SK-N-SH (cell line): Measurements from ENCODE around the gene MLX. TPM values are rescaled to one million over a fixed set of nuclear protein-coding genes. Genes with fewer than 3 reads are reported as not detected.

Experiments used
- CTCF ChIA-PET: fragments of 300-600, 350-600 bp; formaldehyde crosslinking; extraction: SDS; loops from one replicate; lab custom pipeline; 2021; lab: Yijun Ruan, JAX
- POLR2A ChIA-PET: fragments of 350-600 bp; sonication (Branson Sonifier 250); formaldehyde crosslinking; extraction: SDS; loops from one replicate; lab custom pipeline; 2020; ENCODE audit warnings: antibody characterized with exemption, inconsistent platforms; lab: Yijun Ruan, JAX
- DNase-seq: peaks from one replicate; pipeline ENCODE4 v3.0.0; 2012
- H2AFZ ChIP-seq: fragments of 200-600 bp; sonication (generic); 2 replicates; pipeline ENCODE4 v1.8.1; 2016; ENCODE audit warnings: antibody characterized with exemption, mild to moderate bottlenecking, low read depth
- H3F3A ChIP-seq: fragments of 200-600 bp; sonication (generic); replicated peaks from 2 replicates; pipeline ENCODE3; 2016; ENCODE audit warnings: antibody characterized with exemption, mild to moderate bottlenecking; ENCODE audit not compliant: insufficient read depth
- H3K27ac ChIP-seq, 2 experiments: fragments of 200-500 bp in 1 of 2; fragments of 200-600 bp in 1 of 2; sonication (Bioruptor generic) in 1 of 2; sonication (generic), shearing (Covaris generic) in 1 of 2; 2 replicates each; pipeline versions ENCODE4 v1.5.1 to v1.6.1; 2014 to 2016; ENCODE audit warnings: low read depth in 2 of 2, inconsistent platforms in 1 of 2, low read length in 1 of 2, mild to moderate bottlenecking in 1 of 2, mixed read lengths in 1 of 2
- H3K27me3 ChIP-seq: fragments of 200-600 bp; sonication (generic), shearing (Covaris generic); 2 replicates; pipeline ENCODE4 v1.6.1; 2016; ENCODE audit warnings: mixed run types; ENCODE audit not compliant: insufficient read depth
- H3K36me3 ChIP-seq, 2 experiments: fragments of 200-500 bp in 1 of 2; fragments of 200-600 bp in 1 of 2; sonication (Bioruptor generic) in 1 of 2; sonication (generic) in 1 of 2; replicated peaks in 1 of 2; 2 replicates each; pipeline versions ENCODE3 to v1.5.1; 2014 to 2016; ENCODE audit warnings: low read length in 1 of 2, mild to moderate bottlenecking in 1 of 2; ENCODE audit not compliant: insufficient read depth in 2 of 2, control insufficient read depth in 1 of 2
- H3K4me1 ChIP-seq, 2 experiments: fragments of 200-500 bp in 1 of 2; fragments of 200-600 bp in 1 of 2; sonication (Bioruptor generic) in 1 of 2; sonication (generic), shearing (Covaris generic) in 1 of 2; 2 replicates each; pipeline versions ENCODE4 v1.5.1 to v1.6.1; 2014 to 2016; ENCODE audit warnings: low read depth in 1 of 2, low read length in 1 of 2, mixed run types in 1 of 2; ENCODE audit not compliant: insufficient read depth in 2 of 2, control insufficient read depth in 1 of 2
- H3K4me2 ChIP-seq: fragments of 200-600 bp; sonication (generic), shearing (Covaris generic); 2 replicates; pipeline ENCODE4 v1.6.1; 2017; ENCODE audit warnings: mixed run types
- H3K4me3 ChIP-seq, 2 experiments: fragments of 200-500 bp in 1 of 2; fragments of 200-600 bp in 1 of 2; sonication (Bioruptor generic) in 1 of 2; sonication (generic), shearing (Covaris generic) in 1 of 2; 2 replicates each; pipeline versions ENCODE4 v1.5.1 to v1.8.1; 2014 to 2016; ENCODE audit warnings: low read depth in 2 of 2, inconsistent platforms in 1 of 2, low read length in 1 of 2, mild to moderate bottlenecking in 1 of 2, mixed read lengths in 1 of 2, moderate library complexity in 1 of 2
- H3K79me2 ChIP-seq: fragments of 200-600 bp; sonication (generic); 2 replicates; pipeline ENCODE4 v1.8.1; 2017; ENCODE audit warnings: mild to moderate bottlenecking; ENCODE audit not compliant: insufficient read depth
- H3K9ac ChIP-seq: fragments of 200-600 bp; sonication (generic); 2 replicates; pipeline ENCODE4 v1.6.1; 2017; ENCODE audit warnings: mixed run types
- H3K9me2 ChIP-seq: fragments of 200-600 bp; sonication (generic); 2 replicates; pipeline ENCODE4 v1.6.1; 2017; ENCODE audit warnings: mixed run types
- H3K9me3 ChIP-seq: fragments of 200-600 bp; sonication (generic); 2 replicates; pipeline ENCODE4 v1.6.1; 2017; ENCODE audit warnings: mixed run types, mild to moderate bottlenecking, moderate library complexity
- H4K20me1 ChIP-seq: fragments of 200-600 bp; sonication (generic); 2 replicates; pipeline ENCODE4 v1.6.1; 2017; ENCODE audit warnings: mild to moderate bottlenecking, mixed run types; ENCODE audit not compliant: insufficient read depth
- CHD2 ChIP-seq: fragments of 150-350 bp; IDR thresholded peaks from 2 replicates; pipeline ENCODE4 v1.6.1; 2018; ENCODE audit warnings: low read length; ENCODE audit not compliant: partially characterized antibody
- ELF1 ChIP-seq: IDR thresholded peaks from 2 replicates; pipeline ENCODE4 v1.4.0; 2012
- EP300 ChIP-seq, 2 experiments: IDR thresholded peaks; 2 replicates each; pipeline versions ENCODE4 v1.4.0 to v1.6.1; 2012; ENCODE audit warnings: borderline replicate concordance in 1 of 2, low read depth in 1 of 2, low read length in 1 of 2
- EZH2phosphoT487 ChIP-seq: fragments of 200-600 bp; sonication (generic); IDR thresholded peaks from 2 replicates; pipeline ENCODE4 v1.6.1; 2017; ENCODE audit warnings: low read depth, mixed run types, mild to moderate bottlenecking, antibody characterized with exemption, moderate library complexity, borderline replicate concordance
- FOSL2 ChIP-seq: IDR thresholded peaks from 2 replicates; pipeline ENCODE4 v1.4.0; 2012; ENCODE audit warnings: low read depth, mild to moderate bottlenecking, moderate library complexity, borderline replicate concordance
- FOXM1 ChIP-seq: IDR thresholded peaks from 2 replicates; pipeline ENCODE4 v1.4.0; 2012; ENCODE audit warnings: low read depth, mild to moderate bottlenecking
- GABPA ChIP-seq: IDR thresholded peaks from 2 replicates; pipeline ENCODE4 v1.4.0; 2012; ENCODE audit warnings: low read depth, mild to moderate bottlenecking
- GATA2 ChIP-seq: sonication (generic); formaldehyde crosslinking; IDR thresholded peaks from 2 replicates; pipeline ENCODE4 v1.5.0; 2020; ENCODE audit warnings: mild to moderate bottlenecking, missing genetic modification reagents
- IRF3 ChIP-seq: fragments of 150-350 bp; IDR thresholded peaks from 2 replicates; pipeline ENCODE4 v1.6.1; 2016; ENCODE audit warnings: mild to moderate bottlenecking, low read depth, low read length
- MAX ChIP-seq: IDR thresholded peaks from 2 replicates; pipeline ENCODE4 v1.4.0; 2012; ENCODE audit warnings: low read depth
- MEF2A ChIP-seq: IDR thresholded peaks from 2 replicates; pipeline ENCODE4 v1.4.0; 2012; ENCODE audit warnings: low read depth, borderline replicate concordance
- MXI1 ChIP-seq: IDR thresholded peaks from 2 replicates; pipeline ENCODE4 v1.6.1; 2012; ENCODE audit warnings: mild to moderate bottlenecking, low read depth, low read length, improper control_type of control experiment
- NFIC ChIP-seq: IDR thresholded peaks from 2 replicates; pipeline ENCODE4 v1.4.0; 2012; ENCODE audit warnings: borderline replicate concordance
- PBX3 ChIP-seq: IDR thresholded peaks from 2 replicates; pipeline ENCODE4; 2012
- RAD21 ChIP-seq: IDR thresholded peaks from 2 replicates; pipeline ENCODE4 v1.6.1; 2012; ENCODE audit warnings: mild to moderate bottlenecking, low read length
- RCOR1 ChIP-seq: fragments of 150-350 bp; IDR thresholded peaks from 2 replicates; pipeline ENCODE4 v1.6.1; 2017; ENCODE audit warnings: antibody characterized with exemption, low read length
- REST ChIP-seq: IDR thresholded peaks from 2 replicates; pipeline ENCODE4 v1.6.1; 2012; ENCODE audit warnings: mild to moderate bottlenecking, low read depth, low read length, moderate library complexity
- RXRA ChIP-seq: IDR thresholded peaks from 2 replicates; pipeline ENCODE4 v1.4.0; 2012; ENCODE audit warnings: low read depth, mild to moderate bottlenecking, borderline replicate concordance
- SMC3 ChIP-seq: IDR thresholded peaks from 2 replicates; pipeline ENCODE4 v1.6.1; 2012; ENCODE audit warnings: low read depth, low read length, improper control_type of control experiment
- USF1 ChIP-seq: IDR thresholded peaks from 2 replicates; pipeline ENCODE4 v1.4.0; 2012; ENCODE audit warnings: low read depth, borderline replicate concordance
- USF2 ChIP-seq: fragments of 150-350 bp; IDR thresholded peaks from 2 replicates; pipeline ENCODE4 v1.6.1; 2017; ENCODE audit warnings: antibody characterized with exemption, low read length, low read depth, borderline replicate concordance
- YY1 ChIP-seq: IDR thresholded peaks from 2 replicates; pipeline ENCODE4 v1.4.0; 2012; ENCODE audit warnings: low read depth, mild to moderate bottlenecking
- ZBTB33 ChIP-seq: IDR thresholded peaks from 2 replicates; pipeline ENCODE4 v1.4.0; 2012; ENCODE audit warnings: low read depth, borderline replicate concordance
- WGBS: methylation state at CpG from one replicate; pipeline ENCODE4 v1.1.6; 2017; ENCODE audit warnings: low lambda C conversion rate; 5-methylcytosine and 5-hydroxymethylcytosine counted together
- polyA plus RNA-seq, 3 experiments: library from polyadenylated mRNA; depleted of rRNA; stranded (reverse); fragments of >200 nt; gene quantifications; 2 replicates each; pipeline ENCODE4 v1.2.3, GENCODE V29; 2012

MLX gene
- polyA plus RNA-seq, 1 of the 3 experiments (the other 2 are of a cell fraction), result 44.5 TPM

GRCh38 chr17:42536048-42536371 is 30.9 kb upstream of the MLX start, which contains the start of gene NAGLU:
TSS of gene NAGLU (plus strand) at chr17:42536241. CDS start at chr17:42536273, 32 bp downstream.
- Histone ChIP-seq H3K27me3 (no peaks in the 10 kb centered on the region), H3K9ac (peak within 1 kb of the TSS; percentile 70), H3K27ac (peak within 1 kb of the TSS; percentile 58 to 86), H3K79me2 (peaks cover 22% of the 10 kb centered on the region), H3F3A (peaks cover 19% of the 10 kb centered on the region), H3K9me2 (no peaks in the 10 kb centered on the region), H3K36me3 (peaks cover 6 to 12% of the 10 kb centered on the region in 2 experiments), H4K20me1 (0 out of 2 replicates have a peak, but pooled peaks cover 4% of the 10 kb centered on the region), H2AFZ (peak within 1 kb of the TSS; percentile 18; the same call in 1 of the 2 replicates), H3K4me1 (peaks cover 4 to 19% of the 10 kb centered on the region in 2 experiments; a peak in 3 of 4 replicates), H3K4me2 (peak within 1 kb of the TSS; percentile 100), H3K4me3 (peak within 1 kb of the TSS; percentile 70 to 82), H3K9me3 (no peaks in the 10 kb centered on the region)
- ChIA-PET POLR2A (interaction anchor here (1.0 to 3.6 kb wide), 4 partner anchors 9 to 237 kb away, joined by 3 to 17 read pairs (median 4); partner anchors contain the start of gene VPS25), CTCF (interaction anchor here (1.0 to 2.4 kb wide), 4 partner anchors 9 to 223 kb away, joined by 3 to 18 read pairs (median 4); no protein-coding TSS in a partner anchor)
- 0% methylated on average over 2 of the region's 40 CpGs for WGBS
- DNase-seq, result peak; percentile 100
- TF ChIP-seq ZBTB33 (no peak), NFIC (peak; percentile 84), MAX (peak; percentile 84), RAD21 (no peak), IRF3 (no peak), EZH2phosphoT487 (no peak), MEF2A (no peak), ELF1 (peak; percentile 95), CHD2 (no peak), MXI1 (peak; percentile 80; the same call in 1 of the 2 replicates), USF1 (peak; percentile 96), USF2 (peak; percentile 84), GATA2 (CRISPR knock-in tag) (no peak), REST (no peak), RXRA (no peak), FOSL2 (no peak), RCOR1 (no peak), EP300 (IDR thresholded peaks at IDR 0.05; ENCODE audit: borderline replicate concordance in 1 of 2, low read depth in 1 of 2, low read length in 1 of 2) (0 out of 4 replicates have a peak, but pooled peaks of 1 of the 2 experiments have one; percentile 10), GABPA (peak; percentile 36; the same call in 1 of the 2 replicates), YY1 (no peak), SMC3 (no peak), PBX3 (no peak), FOXM1 (no peak)
